BE2C (cell line): ENCODE data around the gene SLC8B1.

ENCODE experiments used
- DNase-seq: peaks from one replicate; pipeline ENCODE4 v3.0.0-alpha.2; 2020
- H3K27me3 ChIP-seq: fragments of 250-450 bp; sonication (Bioruptor Pico); 2 replicates; pipeline ENCODE4 v1.5.1; 2020; ENCODE audit warnings: mild to moderate bottlenecking
- H3K36me3 ChIP-seq: fragments of 250-450 bp; sonication (Bioruptor Pico); 2 replicates; pipeline ENCODE4 v1.5.1; 2020; ENCODE audit warnings: mild to moderate bottlenecking
- H3K4me1 ChIP-seq: fragments of 250-450 bp; sonication (Bioruptor Pico); 2 replicates; pipeline ENCODE4 v1.5.1; 2020
- H3K4me3 ChIP-seq: 2 replicates; pipeline ENCODE4 v1.5.1; 2011; ENCODE audit warnings: low read depth, low read length
- H3K9me3 ChIP-seq: fragments of 250-450 bp; sonication (Bioruptor Pico); 2 replicates; pipeline ENCODE4 v1.5.1; 2020
- CTCF ChIP-seq: IDR thresholded peaks from 2 replicates; pipeline ENCODE4 v1.5.1; 2012; ENCODE audit warnings: mild to moderate bottlenecking, low read depth, low read length

The SLC8B1 gene

DNA sequence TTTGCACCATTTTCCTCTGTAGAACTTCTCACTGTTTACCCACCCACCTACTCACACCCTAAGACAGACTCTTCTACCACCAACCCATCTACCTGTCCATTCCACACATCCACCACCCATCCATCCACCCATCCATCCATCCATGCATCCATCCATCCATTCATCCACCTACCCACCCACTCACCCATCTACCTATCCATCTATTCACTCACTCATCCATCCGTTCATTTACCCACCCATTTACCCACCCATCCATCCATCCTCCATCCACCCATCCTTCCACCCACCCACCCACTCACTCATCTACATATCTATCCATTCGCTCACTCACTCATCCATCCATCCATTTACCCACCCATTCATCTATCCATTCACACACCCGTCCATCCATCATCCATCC, 38.5 kb upstream of the SLC8B1 start:
- H3K36me3 ChIP-seq, result peaks cover 37% of the 10 kb centered on the region
- H3K27me3 ChIP-seq, result no peaks in the 10 kb centered on the region
- no peaks in the 10 kb centered on the region for H3K9me3 ChIP-seq
- no peaks in the 10 kb centered on the region for H3K4me1 ChIP-seq
- H3K4me3 ChIP-seq, result no peak overlapping the region
- no peak for DNase-seq
- no peak for TF ChIP-seq CTCF

DNA sequence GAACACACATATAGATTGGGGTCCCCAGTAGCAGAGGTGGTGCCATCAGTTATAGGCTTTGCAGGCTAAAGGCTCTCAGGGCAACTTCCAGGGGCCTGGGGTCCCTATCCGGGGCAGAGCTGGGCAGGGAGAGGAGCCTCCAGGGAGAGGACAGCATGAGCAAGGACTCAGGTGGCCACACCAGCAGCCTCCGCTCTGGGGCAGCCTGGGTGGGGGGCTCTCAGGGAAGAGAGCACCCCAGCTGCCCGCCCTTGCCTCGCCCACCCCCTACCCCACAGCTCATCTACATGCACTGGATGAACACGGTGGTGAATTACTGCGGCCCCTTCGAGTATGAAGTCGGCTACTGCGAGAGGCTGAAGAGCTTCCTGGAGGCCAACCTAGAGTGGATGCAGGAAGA, 37.5 kb upstream of the SLC8B1 start:
- H3K4me3 ChIP-seq, result no peak overlapping the region
- H3K27me3 ChIP-seq, result no peaks in the 10 kb centered on the region
- TF ChIP-seq CTCF, result no peak
- H3K4me1 ChIP-seq, result no peaks in the 10 kb centered on the region
- no peaks in the 10 kb centered on the region for H3K9me3 ChIP-seq
- peaks cover 36% of the 10 kb centered on the region for H3K36me3 ChIP-seq
- DNase-seq, result no peak

DNA sequence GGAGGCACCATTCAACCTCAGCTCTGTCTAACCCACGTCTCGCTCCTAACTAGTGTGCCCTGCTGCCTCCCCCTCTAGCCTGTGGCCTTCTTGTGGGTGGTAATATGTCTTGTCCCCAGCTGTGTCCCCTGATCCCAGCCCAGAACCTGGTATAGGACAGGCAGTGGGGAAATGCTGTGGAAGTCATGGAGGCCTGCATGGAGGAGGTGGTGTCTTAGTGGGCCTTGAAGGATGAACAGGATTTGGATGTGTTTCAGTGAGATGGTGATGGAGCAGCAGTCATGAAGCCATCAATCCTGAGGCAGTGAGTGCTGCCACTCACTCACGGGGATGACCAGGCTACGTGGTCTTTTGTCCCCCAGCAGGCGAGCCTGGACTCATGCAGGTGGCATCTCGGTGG, 36.9 kb upstream of the SLC8B1 start:
- H3K4me3 ChIP-seq, result no peak overlapping the region
- no peak for DNase-seq
- peaks cover 36% of the 10 kb centered on the region for H3K36me3 ChIP-seq
- H3K4me1 ChIP-seq, result no peaks in the 10 kb centered on the region
- no peaks in the 10 kb centered on the region for H3K9me3 ChIP-seq
- no peaks in the 10 kb centered on the region for H3K27me3 ChIP-seq
- no peak for TF ChIP-seq CTCF

DNA sequence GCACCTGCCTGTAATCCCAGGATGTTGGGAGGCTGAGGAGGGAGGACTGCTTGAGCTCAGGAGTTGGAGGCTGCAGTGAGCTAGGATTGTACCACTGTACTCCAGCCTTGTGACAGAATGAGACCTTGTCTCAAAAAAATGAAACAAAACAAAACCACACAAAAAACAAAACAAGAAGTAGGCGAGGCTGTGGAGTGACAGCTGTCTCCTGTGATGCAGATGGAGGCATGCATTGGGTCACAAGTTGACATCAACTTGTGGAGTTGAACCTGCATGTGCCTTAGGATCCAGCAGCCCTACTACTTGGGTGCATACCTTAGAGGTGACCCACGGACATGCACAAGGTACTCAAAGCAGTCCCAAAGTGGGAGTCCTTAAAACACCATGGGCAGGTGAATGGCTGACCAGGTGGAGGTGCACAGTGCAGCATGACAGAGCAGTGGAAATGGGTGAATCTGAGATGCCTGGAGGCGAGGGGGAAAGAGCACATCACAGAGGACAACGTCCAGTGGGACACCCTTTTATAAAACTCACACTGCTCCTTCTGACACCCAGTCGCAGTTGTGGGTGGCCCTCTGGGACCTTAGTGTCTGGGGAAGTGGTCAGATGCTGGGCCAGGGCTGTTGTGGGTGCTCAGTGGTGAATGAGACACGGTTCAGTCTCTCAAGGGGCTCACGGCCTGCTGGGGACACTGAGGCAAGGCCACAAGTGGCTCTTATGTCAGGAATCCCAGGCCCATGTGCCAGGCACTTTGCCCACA, 36.2 kb upstream of the SLC8B1 start:
- TF ChIP-seq CTCF, result no peak
- Histone ChIP-seq H3K9me3 (no peaks in the 10 kb centered on the region), H3K4me3 (no peak overlapping the region), H3K4me1 (no peaks in the 10 kb centered on the region), H3K36me3 (peaks cover 29% of the 10 kb centered on the region), H3K27me3 (no peaks in the 10 kb centered on the region)
- no peak for DNase-seq

GRCh38 chr12:113369391-113369985, 34.6 kb upstream of the SLC8B1 start:
- Histone ChIP-seq H3K27me3 (no peaks in the 10 kb centered on the region), H3K36me3 (peaks cover 19% of the 10 kb centered on the region), H3K4me3 (no peak overlapping the region), H3K9me3 (no peaks in the 10 kb centered on the region), H3K4me1 (no peaks in the 10 kb centered on the region)
- no peak for DNase-seq
- TF ChIP-seq CTCF, result no peak

GRCh38 chr12:113368331-113368730, 33.4 kb upstream of the SLC8B1 start:
- no peak overlapping the region for H3K4me3 ChIP-seq
- peaks cover 15% of the 10 kb centered on the region; the same call in 1 of the 2 replicates for H3K36me3 ChIP-seq
- H3K9me3 ChIP-seq, result no peaks in the 10 kb centered on the region
- no peaks in the 10 kb centered on the region for H3K4me1 ChIP-seq
- no peak for TF ChIP-seq CTCF
- no peaks in the 10 kb centered on the region for H3K27me3 ChIP-seq
- no peak for DNase-seq
